Measurements from ENCODE around the gene GLIS2.

Gene GLIS2

GRCh38 chr16:4315186-4316107 is at the start of gene GLIS2:
GLIS2 (plus strand) TSS chr16:4316067; CDS start chr16:4332281, 16,214 bp downstream.
- DNase-seq, result peak; percentile 34

- no peak for DNase-seq
Measured at GRCh38 chr16:4266372-4266771, 49.5 kb upstream of the GLIS2 start.

- no peak for DNase-seq
Measured at GRCh38 chr16:4270091-4270490, 45.8 kb upstream of the GLIS2 start.

- DNase-seq, result no peak
Measured at GRCh38 chr16:4270595-4270994, 45.3 kb upstream of the GLIS2 start.

GRCh38 chr16:4271176-4272113 is 44.4 kb upstream of the GLIS2 start:
- DNase-seq, result peak; percentile 93

- no peak for DNase-seq
Measured at GRCh38 chr16:4272114-4272956, 43.5 kb upstream of the GLIS2 start.

- DNase-seq, result peak; percentile 73
Measured at GRCh38 chr16:4273858-4274311, 42.0 kb upstream of the GLIS2 start.

GRCh38 chr16:4275861-4276260 is 40.0 kb upstream of the GLIS2 start:
- no peak for DNase-seq

GRCh38 chr16:4277987-4278513 is 37.8 kb upstream of the GLIS2 start:
- no peak for DNase-seq

GRCh38 chr16:4280625-4281024 is 35.2 kb upstream of the GLIS2 start:
- no peak for DNase-seq

GRCh38 chr16:4283441-4283840 is 32.4 kb upstream of the GLIS2 start:
- no peak for DNase-seq

- no peak for DNase-seq
Measured at GRCh38 chr16:4283939-4284338, 31.9 kb upstream of the GLIS2 start.

GRCh38 chr16:4285167-4285566 is 30.7 kb upstream of the GLIS2 start:
- DNase-seq, result no peak

- peak; percentile 87 for DNase-seq
Measured at GRCh38 chr16:4288148-4288921, 27.5 kb upstream of the GLIS2 start.

- DNase-seq, result no peak
Measured at GRCh38 chr16:4290236-4290830, 25.5 kb upstream of the GLIS2 start.

GRCh38 chr16:4291699-4292098 is 24.2 kb upstream of the GLIS2 start:
- no peak for DNase-seq

- no peak for DNase-seq
Measured at GRCh38 chr16:4293181-4293716, 22.6 kb upstream of the GLIS2 start.

- no peak for DNase-seq
Measured at GRCh38 chr16:4293822-4294457, 21.9 kb upstream of the GLIS2 start.

- no peak for DNase-seq
Measured at GRCh38 chr16:4295581-4295980, 20.3 kb upstream of the GLIS2 start.

GRCh38 chr16:4297480-4297879 is 18.4 kb upstream of the GLIS2 start:
- DNase-seq, result no peak
